Lower leg skin (tissue), 4 donors: ENCODE measurements around the gene ATL1. TPM values are rescaled to one million over a fixed set of nuclear protein-coding genes. Genes with fewer than 3 reads are reported as not detected.

Experiments used
- DNase-seq, 2 donors: peaks; one replicate each; pipeline ENCODE4 v3.0.0-alpha.2; 2019; ENCODE audit warnings: low spot score in 2 of 2
- H3K4me3 ChIP-seq: fragments of 200-600 bp; sonication (generic); 2 replicates; pipeline ENCODE4 v1.5.1; 2017; ENCODE audit warnings: mild to moderate bottlenecking, low read depth; ENCODE audit not compliant: poor library complexity, severe bottlenecking
- CTCF ChIP-seq, 3 donors: fragments of 450-650 bp; IDR thresholded peaks; one replicate each; pipeline ENCODE4 v1.5.1; 2016; ENCODE audit warnings: antibody characterized with exemption in 3 of 3, mild to moderate bottlenecking in 3 of 3, moderate library complexity in 2 of 3
- POLR2A ChIP-seq, 2 donors: fragments of 450-650 bp; IDR thresholded peaks; one replicate each; pipeline ENCODE4 v1.6.1; 2016 to 2017; ENCODE audit warnings: antibody characterized with exemption in 2 of 2, mild to moderate bottlenecking in 1 of 2, moderate library complexity in 1 of 2
- WGBS, 2 donors: methylation state at CpG; one replicate each; pipeline ENCODE4 v1.1.5; 2018; 5-methylcytosine and 5-hydroxymethylcytosine counted together
- intact Hi-C: fragments of 100-400 bp; cut with DNase I; formaldehyde crosslinking; loops from one replicate; pipeline ENCODE4 v1.15.0; 2023; ENCODE audit warnings: low total_unique reads
- total RNA-seq, 4 donors: library from RNA; depleted of rRNA; stranded (reverse); fragments of >200 nt; gene quantifications; one replicate each; pipeline ENCODE4 v1.1.0, GENCODE V29; 2016

ATL1 gene
- total RNA-seq, 4 donors from 2014 or later, result 9.8 to 27.0 (median 15.8) TPM

GRCh38 chr14:50529288-50530179, 30.4 kb upstream of the ATL1 start:
- TF ChIP-seq CTCF (IDR thresholded peaks at IDR 0.05) (no peak), POLR2A (IDR thresholded peaks at IDR 0.05) (no peak)
- no peak for DNase-seq
- no peak overlapping the region for H3K4me3 ChIP-seq
- WGBS, 2 donors, result 63 to 64% methylated on average over 6 of the region's 6 CpGs
- intact Hi-C loops, result loop anchor here (5.0 to 10.0 kb wide), 2 partner anchors 185 to 207 kb away; no protein-coding TSS in a partner anchor

GRCh38 chr14:50530358-50530757, 29.6 kb upstream of the ATL1 start:
- intact Hi-C loops, result loop anchor here (5.0 kb wide), 1 partner anchor 208 kb away; no protein-coding TSS in a partner anchor
- H3K4me3 ChIP-seq, result no peak overlapping the region
- DNase-seq, result no peak
- TF ChIP-seq CTCF (IDR thresholded peaks at IDR 0.05) (no peak), POLR2A (IDR thresholded peaks at IDR 0.05) (no peak)
- 14 to 24% methylated on average over 1 of the region's 1 CpG for WGBS, 2 donors

- TF ChIP-seq CTCF (IDR thresholded peaks at IDR 0.05) (no peak), POLR2A (IDR thresholded peaks at IDR 0.05) (no peak)
- intact Hi-C loops, result loop anchor here (5.0 kb wide), 1 partner anchor 209 kb away; no protein-coding TSS in a partner anchor
- no peak for DNase-seq
- 21 to 31% methylated on average over 8 of the region's 8 CpGs for WGBS, 2 donors
- H3K4me3 ChIP-seq, result peak overlapping the region; percentile 93
Observed at GRCh38 chr14:50530794-50531365, 29.1 kb upstream of the ATL1 start.

- WGBS, 2 donors, result 0 to 1% methylated on average over 43 to 47 of the region's 82 CpGs
Observed at GRCh38 chr14:50531595-50532501, 28.1 kb upstream of the ATL1 start.

More at GRCh38 chr14:50531595-50532501, 28.1 kb upstream of the ATL1 start:
- TF ChIP-seq POLR2A (IDR thresholded peaks at IDR 0.05) (no peak), CTCF (IDR thresholded peaks at IDR 0.05) (no peak)
- DNase-seq, result peak; percentile 38 to 93
- intact Hi-C loops, result loop anchor here (5.0 kb wide), 1 partner anchor 210 kb away; no protein-coding TSS in a partner anchor
- peak overlapping the region; percentile 93 for H3K4me3 ChIP-seq
